GM12872 (cell line): ENCODE results near the gene MYO1D.

Experiments used
- TF ChIP-seq, protein P1 (sequence below): IDR thresholded peaks from 3 replicates; pipeline ENCODE4 v1.5.1; 2011; ENCODE audit warnings: low read depth, mild to moderate bottlenecking, low read length, moderate library complexity; ENCODE audit not compliant: insufficient read depth

MYO1D gene

DNA sequence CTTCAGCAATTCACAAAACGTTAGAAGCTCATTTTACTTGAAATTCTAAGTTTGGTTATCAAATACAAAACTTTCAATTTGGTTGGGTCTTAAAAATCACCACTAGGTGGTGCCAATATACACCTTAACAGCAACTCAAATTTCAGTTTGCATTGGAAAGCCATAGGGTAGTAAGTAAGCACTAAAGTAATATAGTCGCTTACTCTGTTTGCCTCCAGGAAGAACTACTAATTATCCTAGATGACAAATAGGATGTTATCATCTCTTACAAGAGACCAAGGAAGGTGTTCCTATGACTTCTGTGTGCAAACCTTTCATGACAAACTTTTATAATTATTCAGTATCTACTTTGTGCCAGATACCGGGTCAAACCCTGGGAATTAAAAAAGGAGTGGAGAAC is 93.3 kb downstream of the MYO1D start:
- TF ChIP-seq, protein P1, sequence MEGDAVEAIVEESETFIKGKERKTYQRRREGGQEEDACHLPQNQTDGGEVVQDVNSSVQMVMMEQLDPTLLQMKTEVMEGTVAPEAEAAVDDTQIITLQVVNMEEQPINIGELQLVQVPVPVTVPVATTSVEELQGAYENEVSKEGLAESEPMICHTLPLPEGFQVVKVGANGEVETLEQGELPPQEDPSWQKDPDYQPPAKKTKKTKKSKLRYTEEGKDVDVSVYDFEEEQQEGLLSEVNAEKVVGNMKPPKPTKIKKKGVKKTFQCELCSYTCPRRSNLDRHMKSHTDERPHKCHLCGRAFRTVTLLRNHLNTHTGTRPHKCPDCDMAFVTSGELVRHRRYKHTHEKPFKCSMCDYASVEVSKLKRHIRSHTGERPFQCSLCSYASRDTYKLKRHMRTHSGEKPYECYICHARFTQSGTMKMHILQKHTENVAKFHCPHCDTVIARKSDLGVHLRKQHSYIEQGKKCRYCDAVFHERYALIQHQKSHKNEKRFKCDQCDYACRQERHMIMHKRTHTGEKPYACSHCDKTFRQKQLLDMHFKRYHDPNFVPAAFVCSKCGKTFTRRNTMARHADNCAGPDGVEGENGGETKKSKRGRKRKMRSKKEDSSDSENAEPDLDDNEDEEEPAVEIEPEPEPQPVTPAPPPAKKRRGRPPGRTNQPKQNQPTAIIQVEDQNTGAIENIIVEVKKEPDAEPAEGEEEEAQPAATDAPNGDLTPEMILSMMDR, result peak; percentile 53; the same call in 2 of the 3 replicates

DNA sequence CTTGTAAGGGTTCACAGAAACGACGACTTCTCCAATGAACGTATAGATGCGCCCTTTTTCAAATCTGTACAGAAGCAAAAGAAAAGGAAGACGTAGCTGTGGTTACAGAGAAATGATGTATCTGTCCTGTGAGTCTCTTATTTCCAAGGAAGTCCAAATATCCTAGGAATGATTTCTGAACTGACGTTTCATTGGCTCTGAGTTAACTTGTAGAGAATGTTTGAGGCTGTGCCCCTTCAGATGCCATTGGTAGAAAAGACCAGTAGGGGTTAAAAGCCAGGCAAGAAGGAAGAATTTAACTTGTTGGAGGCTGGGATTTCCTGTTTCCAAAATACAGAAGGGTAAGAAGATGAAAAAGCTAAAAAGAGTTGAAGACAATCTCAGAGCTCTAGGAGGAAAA is 96.2 kb downstream of the MYO1D start:
- TF ChIP-seq, protein P1, result no peak

GRCh38 chr17:32777922-32778321 is 99.0 kb downstream of the MYO1D start:
- TF ChIP-seq, protein P1, result no peak

- TF ChIP-seq, protein P1, result no peak
Measured at GRCh38 chr17:32777436-32777835, 99.5 kb downstream of the MYO1D start.

DNA sequence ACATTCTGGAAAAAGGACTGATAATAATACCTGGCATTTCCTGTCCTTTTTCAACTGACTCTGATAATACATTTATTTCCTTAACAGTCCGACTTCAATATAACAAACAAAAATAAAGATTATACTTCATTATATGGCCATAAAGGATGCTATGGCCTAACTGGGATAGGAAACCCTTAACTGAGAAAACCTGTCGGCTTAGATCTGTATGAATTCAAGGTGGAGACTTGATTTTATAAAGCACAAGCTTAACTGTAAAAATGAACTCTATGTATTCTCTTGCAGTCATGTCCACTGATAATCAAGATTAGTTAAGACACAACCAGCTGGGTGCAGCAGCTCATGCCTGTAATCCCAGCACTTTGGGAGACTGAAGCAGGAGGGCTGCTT is 102.2 kb downstream of the MYO1D start:
- TF ChIP-seq, protein P1, result no peak

DNA sequence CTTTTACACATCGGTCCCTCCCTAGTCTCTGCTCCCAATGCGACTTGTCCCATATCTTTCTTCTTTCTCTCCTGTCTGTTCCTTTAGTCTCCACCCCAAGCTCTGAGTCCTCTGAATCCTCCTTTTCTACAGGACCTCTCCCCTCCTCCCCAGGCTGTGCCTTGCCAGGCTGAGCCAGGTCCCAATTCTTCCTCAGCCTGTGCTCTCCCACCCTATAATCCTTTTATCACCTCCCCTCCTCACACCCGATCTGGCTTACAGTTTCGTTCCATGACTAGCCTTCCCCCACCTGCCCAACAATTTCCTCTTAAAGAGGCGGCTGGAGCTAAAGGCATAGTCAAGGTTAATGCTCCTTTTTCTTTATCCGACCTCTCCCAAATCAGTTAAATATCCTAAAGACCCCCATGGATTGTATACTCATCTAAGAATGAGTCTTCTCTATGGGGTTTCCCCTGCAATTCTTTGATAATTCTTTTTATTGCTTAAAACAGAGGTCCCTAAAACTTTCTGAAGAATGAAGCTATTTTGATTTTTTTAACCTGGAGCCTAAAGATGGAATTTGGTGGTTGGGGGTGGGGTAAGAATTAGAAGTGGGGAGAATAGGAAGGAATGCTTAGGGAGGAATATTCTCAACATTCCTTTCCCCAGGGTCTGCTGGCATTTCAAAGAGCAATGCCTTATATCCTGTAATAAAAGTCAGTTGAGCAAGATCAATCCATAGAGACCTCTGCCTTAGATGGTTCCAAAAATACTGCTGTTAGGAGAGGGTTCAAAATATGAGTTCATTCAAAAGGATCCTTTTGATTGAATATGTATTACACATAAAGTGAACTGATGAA is 102.8 kb downstream of the MYO1D start:
- TF ChIP-seq, protein P1, result no peak

- TF ChIP-seq, protein P1, result no peak
Measured at GRCh38 chr17:32772453-32773025, 104.4 kb downstream of the MYO1D start.
